Fibroblast of skin of right quadriceps (primary cell): Measurements from ENCODE around the gene RFC3.

Source experiments
- DNase-seq: peaks from one replicate; pipeline ENCODE4 v3.0.0-alpha.2; 2013

RFC3 gene

DNA sequence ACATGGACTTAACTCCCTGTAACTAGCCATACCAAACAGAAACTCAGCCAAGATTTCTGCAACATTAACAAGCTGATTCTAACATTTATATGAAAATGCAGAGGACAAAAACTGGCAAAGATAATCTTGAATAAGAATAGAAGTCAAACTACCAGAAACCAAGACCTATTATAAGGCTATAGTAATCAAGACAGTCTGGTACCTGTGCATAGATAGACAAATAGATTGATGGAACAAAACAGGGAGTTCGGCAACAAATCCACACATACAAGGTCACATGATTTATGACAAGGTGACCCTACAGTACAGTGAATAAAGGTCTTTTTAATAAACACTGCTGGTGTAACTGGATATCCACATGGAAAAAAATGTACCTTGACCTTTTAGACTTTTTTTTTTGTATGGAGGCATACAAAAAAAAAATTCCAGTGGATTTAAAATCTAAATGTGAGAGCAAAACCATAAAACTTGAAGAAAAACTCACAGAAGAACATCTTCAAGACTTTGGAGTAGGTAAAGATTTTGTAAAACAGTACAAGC, 2.9 kb upstream of the RFC3 start:
- DNase-seq: no peak

DNA sequence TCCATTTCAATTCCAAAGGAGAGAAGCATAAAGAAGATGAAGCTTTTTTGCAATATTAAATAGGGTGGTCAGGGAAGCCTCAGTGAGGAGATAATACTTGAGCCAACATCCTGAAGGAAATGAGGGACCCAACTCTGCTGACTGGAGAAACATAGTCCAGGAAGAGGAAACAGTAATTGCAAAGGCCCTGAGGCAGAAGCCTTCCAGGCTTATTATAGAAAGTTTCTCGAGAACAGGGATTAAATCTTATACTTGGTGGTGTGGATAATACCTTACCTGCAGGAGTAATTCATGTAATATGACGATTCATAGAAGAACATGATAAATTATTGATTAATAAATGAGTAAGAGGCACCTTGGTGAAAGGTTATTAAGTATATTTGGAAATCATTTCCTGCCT, 1.0 kb upstream of the RFC3 start:
- no peak for DNase-seq

DNA sequence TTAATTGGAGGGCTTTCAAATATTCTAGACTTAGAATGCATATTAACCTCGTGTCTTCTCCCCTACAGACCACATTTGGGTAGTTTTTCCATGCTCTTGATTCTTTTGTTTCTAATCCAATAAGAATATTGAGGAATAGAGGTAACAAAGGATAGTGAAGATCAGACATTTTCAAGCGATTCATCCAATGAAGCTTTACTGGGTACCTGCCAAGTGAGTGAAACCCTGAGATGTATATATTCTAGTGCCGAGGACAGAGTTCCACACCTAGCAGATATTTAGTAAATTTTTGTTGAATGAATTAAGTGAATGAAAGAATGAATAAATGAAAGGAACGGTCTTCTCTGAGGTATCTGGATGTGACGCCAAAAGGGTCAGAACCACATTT, 442 bp upstream of the RFC3 start:
- DNase-seq: no peak

DNA sequence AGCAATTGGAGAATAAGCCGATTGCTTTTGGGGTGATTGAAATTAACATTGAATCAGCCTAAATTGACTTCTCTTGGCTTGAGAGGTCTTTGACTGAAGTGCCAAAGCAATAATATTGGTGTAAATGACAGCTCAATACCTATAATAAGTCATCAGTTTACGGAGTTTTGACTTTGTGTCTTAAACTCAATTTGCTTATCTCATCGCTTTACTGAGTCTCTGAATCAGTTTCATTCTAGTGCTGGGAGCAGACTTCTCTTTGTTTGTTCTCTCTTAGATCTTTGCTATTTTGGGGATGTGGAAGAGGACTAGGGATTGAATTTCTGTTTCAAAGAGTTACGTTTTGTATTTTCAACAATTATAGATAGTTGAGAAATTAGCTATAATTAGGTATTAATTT, 7.1 kb downstream of the RFC3 start:
- no peak for DNase-seq

DNA sequence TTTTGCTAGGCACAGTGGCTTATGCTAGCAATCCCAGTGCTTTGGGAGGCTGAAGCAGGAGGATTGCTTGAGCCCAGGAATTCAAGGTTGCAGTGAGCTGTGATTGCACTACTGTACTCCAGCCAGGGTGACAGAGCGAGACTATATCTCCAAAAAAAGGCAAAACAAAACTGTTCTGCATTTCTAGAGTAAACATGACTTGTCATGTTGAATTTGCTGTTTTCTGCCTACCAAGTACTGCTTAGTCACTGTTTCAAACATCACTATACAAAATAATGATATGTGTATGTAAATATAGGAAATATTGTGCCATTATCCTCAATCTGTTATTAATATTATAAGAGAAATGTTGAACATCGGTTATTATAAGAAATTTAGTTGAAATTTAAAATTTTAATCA, 9.2 kb downstream of the RFC3 start:
- DNase-seq: no peak

DNA sequence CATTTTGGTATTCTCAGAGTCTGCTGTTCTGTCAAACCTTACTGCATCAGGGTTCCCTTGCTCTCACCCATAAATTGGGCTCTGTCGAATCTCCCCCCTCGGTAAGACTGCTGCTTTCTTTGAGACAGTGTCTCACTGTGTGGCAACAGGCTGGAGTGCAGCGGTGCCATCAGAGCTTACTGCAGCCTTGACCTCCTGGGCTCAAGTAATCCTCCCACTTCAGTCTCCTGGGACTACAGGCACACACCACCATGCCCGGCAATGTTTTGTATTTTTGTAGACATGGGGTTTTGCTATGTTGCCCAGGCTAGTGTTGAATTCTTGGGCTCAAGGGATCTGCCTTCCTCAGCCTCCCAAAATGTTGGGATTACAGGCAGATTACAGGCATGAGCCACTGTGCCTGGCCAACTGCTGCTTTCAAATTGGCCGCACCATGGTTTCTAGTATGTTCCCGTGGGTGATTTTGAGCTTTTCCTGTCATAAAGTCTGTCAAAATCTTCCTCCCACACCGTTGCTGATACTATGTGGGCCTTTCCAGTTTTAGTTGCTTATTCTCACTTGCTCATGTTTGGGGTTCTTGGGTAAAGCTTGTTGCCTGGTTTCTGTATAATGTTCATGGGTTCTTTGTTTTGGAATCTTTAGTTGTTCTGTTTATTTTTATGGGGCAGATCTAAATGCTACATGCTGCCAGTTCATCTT, 10.6 kb downstream of the RFC3 start:
- DNase-seq: no peak

DNA sequence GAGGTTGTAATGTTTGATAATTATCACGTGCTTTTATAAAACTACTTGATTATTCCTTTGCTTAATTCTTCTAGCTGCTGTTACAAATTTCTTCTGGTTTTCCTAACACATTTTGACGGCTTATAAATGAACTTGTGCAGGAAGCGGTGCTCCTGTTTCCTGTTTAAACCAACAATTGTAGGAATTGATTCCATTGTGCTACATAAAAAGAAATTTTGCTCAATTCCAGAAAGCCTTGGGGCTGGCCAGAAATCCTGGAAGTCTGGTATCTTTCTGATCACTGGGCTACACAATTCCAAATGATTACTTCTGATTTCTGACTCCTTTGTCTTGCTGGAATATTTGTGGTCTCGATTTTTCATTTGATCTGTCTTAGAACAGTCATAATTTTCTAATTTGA, 14.9 kb downstream of the RFC3 start:
- no peak for DNase-seq

DNA sequence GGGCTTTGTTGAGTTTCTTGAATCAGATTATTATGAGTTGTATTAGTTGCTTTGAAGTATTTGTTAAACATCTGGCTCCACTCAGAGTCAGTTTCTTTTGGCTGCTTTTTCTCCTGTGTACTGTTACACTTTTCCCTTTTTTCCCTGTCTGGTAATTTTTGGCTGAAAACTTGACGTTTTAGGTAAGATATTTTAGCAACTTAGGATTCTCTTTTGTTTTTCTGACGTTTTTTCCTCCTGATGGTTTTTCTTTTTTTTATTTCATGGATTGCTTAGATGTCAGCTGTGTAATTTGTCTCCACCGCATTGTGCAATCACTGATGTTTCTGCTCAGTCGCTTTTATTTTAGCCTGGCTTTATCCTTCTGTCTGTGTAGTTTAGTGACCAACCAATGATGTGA, 20.7 kb downstream of the RFC3 start:
- peak; percentile 4 for DNase-seq

DNA sequence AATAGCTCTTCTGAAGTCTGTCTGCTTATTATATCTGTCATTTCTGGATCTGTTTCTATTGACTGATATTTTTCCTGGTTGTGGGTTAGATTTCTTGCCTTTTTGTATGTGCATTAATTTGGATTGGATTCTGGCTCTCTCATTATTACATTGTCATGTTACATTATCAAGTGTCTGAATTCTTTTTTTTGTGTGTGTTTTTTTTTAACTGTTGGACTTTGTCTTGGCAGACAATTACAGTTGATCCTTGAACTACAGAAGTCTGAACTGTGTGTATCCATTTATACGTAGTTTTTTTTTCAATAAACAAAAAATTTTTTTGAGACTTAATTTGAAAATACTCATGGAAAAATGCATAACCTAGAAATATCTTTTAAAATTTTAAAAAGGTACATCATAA, 22.5 kb downstream of the RFC3 start:
- DNase-seq: no peak

DNA sequence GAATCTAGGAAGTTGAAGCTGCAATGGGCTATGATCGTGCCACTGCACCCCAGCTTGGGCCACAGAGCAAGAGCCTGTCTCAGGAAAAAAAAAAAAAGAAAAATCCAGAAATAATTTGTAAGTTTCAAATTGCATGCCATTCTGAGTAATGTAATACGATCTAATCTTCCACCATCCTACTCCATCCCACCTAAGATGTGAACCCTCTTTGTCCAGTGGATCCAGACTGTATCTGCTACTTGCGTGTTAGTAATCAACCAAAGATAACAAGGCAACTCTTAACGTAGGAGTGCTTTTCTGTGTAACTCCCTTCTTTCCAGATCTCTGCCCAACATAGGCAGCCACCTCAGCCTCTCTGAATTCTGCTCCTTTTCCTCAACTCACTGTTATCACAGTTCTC, 24.3 kb downstream of the RFC3 start:
- DNase-seq: no peak

DNA sequence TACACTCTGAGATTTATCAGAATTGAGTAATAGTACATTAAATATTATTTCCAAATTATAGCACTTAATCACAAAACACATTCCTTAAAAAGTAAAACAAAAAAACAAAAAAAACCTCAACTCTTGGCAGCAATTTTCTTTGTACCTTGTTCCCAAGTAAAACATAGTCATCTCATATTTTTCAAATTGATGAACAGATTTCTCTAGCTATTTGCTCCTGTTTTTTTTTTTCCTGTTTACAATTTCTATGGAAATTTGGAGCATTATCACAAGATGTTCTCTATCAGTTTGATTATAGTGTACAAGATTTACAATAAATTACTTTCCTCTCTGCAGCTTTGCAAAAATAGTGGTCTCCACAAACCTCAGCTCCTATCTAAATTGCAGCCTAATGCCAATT, 25.0 kb downstream of the RFC3 start:
- DNase-seq: no peak

DNA sequence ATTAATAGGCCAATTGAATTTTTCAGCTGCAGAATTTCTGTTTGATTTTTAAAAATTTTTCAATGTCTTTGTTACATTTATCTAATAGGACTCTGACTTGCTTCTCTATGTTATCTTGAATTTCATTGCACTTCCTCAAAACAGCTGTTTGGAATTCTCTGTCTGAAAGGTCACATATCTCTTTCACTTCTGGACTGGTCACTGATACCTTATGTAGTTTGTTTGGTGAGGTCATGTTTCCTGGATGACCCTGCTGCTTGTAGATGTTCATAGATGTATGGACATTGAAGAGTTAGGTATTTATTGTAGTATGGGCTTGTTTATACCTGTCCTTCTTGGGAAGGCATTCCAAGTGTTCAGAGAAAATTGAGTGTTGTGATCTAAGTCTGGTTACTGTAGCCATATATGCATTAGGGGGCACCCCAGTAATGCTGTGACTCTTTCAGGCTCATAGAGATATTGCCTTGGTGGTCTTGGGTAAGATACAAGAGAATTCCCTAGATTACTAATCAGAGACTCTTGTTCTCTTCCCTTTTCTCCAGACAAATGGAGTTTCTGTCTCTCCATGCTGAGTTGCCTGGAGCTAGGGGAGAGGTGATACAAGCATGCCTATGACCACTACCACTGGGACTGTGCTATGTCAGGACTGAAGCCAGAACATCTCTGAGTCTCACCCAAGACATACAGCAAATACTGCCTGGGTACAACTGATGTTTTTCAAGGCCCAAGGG, 27.8 kb downstream of the RFC3 start:
- no peak for DNase-seq

DNA sequence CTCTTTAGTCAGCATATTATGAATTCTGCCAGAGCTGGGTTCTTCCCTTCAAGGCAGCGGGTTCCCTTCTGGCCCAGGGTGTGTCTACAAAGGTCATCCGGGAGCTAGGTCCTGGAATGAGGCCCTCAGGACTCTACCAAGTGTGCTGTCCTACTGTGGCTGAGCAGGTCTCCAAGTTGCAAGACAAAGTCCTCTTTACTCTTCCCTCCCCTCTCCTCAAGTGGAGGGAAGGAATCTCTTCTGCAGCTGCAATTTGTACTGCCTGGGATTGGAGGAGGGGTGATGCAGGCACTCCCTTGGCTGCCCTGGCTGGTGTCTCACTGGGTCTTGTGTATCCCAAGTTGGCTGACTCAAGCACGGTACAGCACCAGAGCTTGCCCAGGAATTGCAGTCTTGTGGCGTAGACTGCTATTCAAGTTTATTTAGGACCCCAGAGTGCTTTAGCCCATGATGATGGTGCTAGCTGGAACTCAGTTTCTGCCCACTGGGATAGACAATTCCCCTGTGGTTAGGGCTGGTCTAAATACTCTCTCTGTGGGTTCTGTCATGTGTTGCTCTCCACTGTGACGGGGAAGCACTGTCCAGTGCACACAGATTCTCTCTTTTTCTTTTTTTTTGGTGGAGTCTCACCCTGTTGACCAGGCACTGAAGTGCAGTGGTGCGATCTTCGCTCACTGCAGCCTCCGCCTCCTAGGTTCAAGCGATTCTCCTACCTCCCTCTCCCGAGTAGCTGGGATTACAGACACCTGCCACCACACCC, 28.5 kb downstream of the RFC3 start:
- DNase-seq: no peak

DNA sequence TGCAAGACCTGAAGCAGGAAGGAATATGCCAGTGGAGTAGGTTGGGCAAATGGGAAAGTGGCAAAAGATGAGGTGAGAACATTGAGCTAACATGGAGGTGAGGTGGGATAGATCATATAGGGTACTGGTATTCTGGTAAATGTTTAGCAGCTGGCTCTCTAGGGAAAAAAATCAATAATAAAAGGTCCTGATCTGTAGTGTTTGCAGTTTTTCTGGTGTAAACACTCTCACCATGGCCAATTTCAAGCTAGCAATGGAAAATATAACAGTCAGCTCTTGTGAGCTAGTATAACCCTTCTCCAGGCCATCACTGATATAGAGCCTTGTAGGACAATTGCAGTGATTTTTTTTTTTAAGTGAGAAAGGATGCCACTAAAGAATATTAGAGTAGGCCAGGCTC, 31.3 kb downstream of the RFC3 start:
- no peak for DNase-seq

DNA sequence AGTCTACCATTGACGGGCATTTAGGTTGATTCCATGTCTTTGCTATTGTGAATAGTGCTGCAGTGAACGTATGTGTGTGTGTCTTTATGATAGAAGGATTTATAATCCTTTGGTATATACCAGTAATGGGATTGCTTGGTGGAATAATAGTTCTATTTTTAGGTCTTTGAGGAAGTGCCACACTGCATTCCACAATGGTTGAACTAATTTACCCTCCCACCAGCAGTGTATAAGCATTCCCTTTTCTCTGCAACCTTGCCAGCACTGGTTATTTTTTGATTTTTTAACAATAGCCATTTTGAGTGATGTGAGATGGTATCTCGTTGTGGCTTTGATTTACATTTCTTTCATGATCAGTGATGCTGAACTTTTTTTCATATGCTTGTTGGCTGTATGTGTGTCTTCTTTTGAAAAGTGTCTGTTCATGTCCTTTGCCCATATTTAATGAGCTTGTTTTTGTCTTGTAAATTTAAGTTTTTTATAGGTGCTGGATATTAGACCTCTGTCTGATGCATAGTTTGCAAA, 37.5 kb downstream of the RFC3 start:
- DNase-seq: no peak

DNA sequence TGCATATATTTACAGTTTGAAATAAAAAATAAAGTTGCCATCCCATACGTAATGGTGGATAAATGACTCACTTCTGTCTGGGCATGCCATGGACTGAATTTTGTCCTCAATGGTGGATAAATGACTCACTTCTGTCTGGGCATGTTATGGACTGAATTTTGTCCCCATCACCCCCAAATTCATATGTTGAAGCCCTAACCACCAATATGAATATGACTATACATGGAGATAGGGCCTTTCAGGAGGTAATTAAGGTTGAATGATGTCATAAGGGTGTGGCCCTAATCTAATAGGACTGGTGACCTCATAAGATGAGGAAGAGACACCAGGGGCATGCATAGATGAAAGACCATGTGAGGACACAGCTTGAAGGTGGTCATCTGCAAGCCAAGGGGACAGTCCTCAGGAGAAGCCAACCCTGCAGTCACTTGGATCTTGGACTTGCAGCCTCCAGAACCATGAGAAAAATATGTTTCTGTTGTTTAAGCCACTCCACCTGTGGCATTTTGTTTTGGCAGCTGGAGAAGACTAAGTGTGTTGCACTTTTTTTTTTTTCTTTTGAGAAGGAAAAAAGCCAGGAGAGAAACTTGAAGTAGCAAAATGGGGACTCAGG, 41.8 kb downstream of the RFC3 start:
- DNase-seq: no peak

DNA sequence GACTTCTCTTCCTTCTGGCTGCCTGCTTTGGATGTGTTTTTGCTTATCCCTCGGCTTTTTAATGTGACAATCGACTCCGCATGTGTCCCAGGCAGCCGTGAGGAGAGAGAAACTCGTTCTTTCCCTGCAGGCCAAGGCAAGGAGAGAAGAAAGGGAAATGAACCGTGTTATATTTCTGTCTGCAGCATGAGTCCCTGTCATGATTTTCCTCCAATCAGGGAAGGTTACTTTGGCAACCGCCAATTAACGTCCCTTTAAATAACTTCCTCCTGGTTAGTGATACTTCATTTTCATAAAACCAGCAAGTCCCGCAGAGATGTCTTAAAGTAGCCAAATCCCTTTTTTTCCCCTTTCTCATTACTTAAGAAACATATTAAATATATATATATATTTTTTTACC, 42.6 kb downstream of the RFC3 start:
- no peak for DNase-seq

DNA sequence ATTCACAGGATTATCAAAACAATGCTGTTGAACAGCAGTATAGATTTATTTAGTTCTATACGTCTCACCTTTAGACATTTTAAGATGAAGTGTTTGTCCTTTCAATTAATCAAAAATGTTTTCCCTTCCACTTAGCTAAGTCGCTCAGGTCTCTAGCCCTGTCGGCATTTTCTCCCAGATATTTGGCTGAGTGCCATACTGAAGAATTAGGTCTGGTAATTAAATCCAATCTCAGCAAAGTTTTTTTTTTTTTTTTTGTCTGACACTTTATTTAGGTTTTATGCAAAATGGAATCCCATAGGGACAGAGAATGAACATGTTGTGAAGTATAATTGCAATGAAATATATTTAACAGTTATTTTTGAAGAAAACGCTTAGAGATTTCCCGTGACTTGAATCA, 44.1 kb downstream of the RFC3 start:
- no peak for DNase-seq

DNA sequence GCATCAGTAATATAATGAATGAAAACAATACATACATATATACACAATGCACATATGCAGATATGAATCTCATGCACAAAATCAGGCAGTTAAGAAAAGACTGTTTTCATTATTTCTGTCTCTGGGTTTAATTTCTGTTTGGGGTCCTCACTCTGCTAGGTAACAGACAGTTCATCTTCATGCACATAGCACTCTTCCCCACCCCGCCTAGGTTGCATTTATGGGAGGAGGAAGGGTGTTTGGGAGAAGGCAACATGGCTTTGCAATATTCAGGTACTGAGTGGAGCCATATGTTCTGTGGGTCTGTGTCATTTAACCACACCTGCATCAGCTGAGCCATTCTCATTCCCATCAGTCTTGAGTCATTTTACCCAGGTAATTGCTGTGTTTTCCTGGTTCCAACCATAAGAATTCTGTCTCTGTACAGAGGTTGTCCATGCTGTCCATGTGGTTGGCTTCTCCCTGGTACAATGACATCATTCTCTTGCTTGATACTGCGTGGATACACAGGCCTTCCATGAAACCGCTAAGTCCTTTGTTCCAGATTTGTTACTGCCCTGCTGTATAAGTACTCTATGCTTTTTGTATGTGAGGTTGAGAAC, 45.3 kb downstream of the RFC3 start:
- DNase-seq: no peak

DNA sequence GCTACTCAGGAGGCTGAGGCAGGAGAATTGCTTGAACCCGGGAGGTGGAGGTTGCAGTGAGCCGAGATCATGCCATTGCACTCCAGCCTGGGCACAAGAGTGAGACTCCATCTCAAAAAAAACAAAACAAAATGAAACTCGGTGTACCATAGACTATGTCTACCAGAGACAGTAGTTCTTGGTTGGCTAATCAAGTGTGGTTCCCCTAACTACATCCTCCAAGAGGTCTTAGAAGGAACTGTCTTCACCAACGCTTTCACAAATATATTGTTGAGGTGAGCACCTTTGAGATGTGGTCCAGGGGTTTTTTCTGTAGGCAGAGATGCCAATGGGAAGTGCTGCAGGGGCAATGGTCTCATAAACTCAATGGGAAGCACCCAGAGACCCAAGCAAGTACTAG, 48.0 kb downstream of the RFC3 start:
- DNase-seq: no peak

DNA sequence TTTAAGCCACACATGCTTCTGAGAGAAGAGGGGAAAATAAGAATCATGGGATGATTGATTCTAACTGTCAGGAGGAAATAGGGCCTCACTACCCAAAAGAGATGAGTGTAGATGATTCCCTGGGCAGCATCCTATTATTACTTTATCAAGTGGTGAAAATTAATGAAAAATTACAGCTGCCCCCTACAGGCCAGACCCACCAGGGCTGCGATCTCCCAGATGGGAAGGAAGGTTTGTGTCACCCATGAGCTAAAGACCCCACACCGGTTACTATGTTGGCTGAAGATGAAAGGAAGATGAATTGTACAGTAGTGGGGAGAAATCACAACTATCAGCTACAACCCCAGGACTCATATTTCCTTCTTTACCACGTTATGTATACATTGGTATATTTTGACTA, 49.5 kb downstream of the RFC3 start:
- no peak for DNase-seq

DNA sequence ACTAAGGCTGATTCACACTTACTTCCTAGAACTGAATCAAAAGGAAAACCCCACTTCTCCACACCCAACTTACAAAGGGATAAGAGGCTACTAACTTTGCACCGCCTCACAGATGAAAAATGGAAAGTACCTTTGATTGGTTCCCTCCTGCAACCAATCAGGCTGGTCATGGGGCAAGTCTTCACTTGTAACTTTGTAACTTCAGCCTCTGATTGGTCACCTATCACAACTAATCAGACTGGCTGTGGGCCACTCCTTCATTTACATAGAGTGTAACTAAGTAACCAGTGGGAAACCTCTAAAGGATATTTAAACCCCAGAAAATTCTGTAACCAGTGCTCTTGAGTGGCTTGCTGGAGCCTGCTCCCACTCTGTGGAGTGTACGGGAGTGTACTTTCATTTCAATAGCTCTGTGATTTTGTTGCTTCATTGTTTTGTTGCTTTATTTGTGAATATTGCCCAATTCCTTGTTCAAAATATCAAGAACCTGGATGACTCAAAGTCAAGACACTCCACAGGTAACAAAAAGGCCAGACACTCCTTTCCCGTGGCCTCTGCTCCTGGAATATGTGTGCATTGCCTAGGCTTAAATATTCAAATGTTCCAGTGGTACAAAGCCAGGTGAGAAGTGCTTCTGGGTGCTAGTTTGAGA, 50.5 kb downstream of the RFC3 start:
- no peak for DNase-seq
